Upper lobe of left lung (tissue), 6 donors: Measurements from ENCODE around the gene HIC1. TPM values are rescaled to one million over a fixed set of nuclear protein-coding genes. Genes with fewer than 3 reads are reported as not detected.

Source experiments
- ATAC-seq, 2 donors: fragments of 200-7000 bp; cut with Tn5 transposase; one replicate each; pipeline ENCODE4 v1.9.1; 2022; ENCODE audit warnings: mild to moderate bottlenecking in 2 of 2, moderate library complexity in 2 of 2; ENCODE audit not compliant: low FRiP score in 2 of 2
- DNase-seq, 2 donors: peaks; one replicate each; pipeline ENCODE4 v3.0.0-alpha.2; 2019 to 2020
- H3K27ac ChIP-seq, 4 donors: fragments of 200-600 bp; sonication (generic); one replicate each; pipeline ENCODE4 v1.5.1; 2016 to 2019
- H3K27me3 ChIP-seq, 4 donors: fragments of 200-600 bp; sonication (generic); one replicate each; pipeline ENCODE4 v1.5.1; 2017 to 2019
- H3K36me3 ChIP-seq, 4 donors: fragments of 200-600 bp; sonication (generic); one replicate each; pipeline ENCODE4 v1.5.1; 2016 to 2019
- H3K4me1 ChIP-seq, 4 donors: fragments of 200-600 bp; sonication (generic); one replicate each; pipeline ENCODE4 v1.5.1; 2018 to 2019
- H3K4me3 ChIP-seq, 4 donors: fragments of 200-600 bp; sonication (generic); one replicate each; pipeline ENCODE4 v1.5.1; 2017 to 2019; ENCODE audit warnings: mild to moderate bottlenecking in 2 of 4, moderate library complexity in 1 of 4
- H3K9me3 ChIP-seq, 4 donors: fragments of 200-600 bp; sonication (generic); one replicate each; pipeline ENCODE4 v1.5.1; 2018 to 2019
- EP300 ChIP-seq, 4 donors: sonication (generic); formaldehyde crosslinking; IDR thresholded peaks; one replicate each; pipeline ENCODE4 v1.5.1; 2017; ENCODE audit warnings: antibody characterized with exemption in 4 of 4, control low read depth in 2 of 4
- POLR2A ChIP-seq, 4 donors: fragments of 450-650 bp; IDR thresholded peaks; one replicate each; pipeline ENCODE4 v1.5.1; 2016 to 2017; ENCODE audit warnings: antibody characterized with exemption in 4 of 4, mild to moderate bottlenecking in 2 of 4
- POLR2AphosphoS5 ChIP-seq, 2 donors: sonication (generic); formaldehyde crosslinking; IDR thresholded peaks; one replicate each; pipeline ENCODE4 v1.5.1; 2017; ENCODE audit warnings: antibody characterized with exemption in 2 of 2
- WGBS, 2 donors: methylation state at CpG; one replicate each; pipeline ENCODE4 v1.1.5; 2017 to 2018; 5-methylcytosine and 5-hydroxymethylcytosine counted together
- total RNA-seq, 6 donors: library from RNA; depleted of rRNA in 4 of 6; stranded (reverse); fragments of >200 nt in 4 of 6; gene quantifications; one replicate each; pipeline versions ENCODE4 v1.1.0 to v1.2.1, GENCODE V29; 2016 to 2021
- TF ChIP-seq, protein P1 (sequence below), 6 experiments: fragments of 450-650 bp in 4 of 6; fragments of 200-600 bp in 2 of 6; sonication (generic) in 2 of 6; IDR thresholded peaks; one replicate each; pipeline ENCODE4 v1.5.1; 2016 to 2019; ENCODE audit warnings: antibody characterized with exemption in 6 of 6
- donor health status: DM: no; HTN: no; CAD: no; lungs with moderate emphysema.
- donor health status: DM: no; HTN: yes; CAD: no; lungs with severe emphysema.

HIC1 gene
- total RNA-seq, 6 donors from 2014 or later = 8.0 to 25.5 (median 19.1) TPM

DNA sequence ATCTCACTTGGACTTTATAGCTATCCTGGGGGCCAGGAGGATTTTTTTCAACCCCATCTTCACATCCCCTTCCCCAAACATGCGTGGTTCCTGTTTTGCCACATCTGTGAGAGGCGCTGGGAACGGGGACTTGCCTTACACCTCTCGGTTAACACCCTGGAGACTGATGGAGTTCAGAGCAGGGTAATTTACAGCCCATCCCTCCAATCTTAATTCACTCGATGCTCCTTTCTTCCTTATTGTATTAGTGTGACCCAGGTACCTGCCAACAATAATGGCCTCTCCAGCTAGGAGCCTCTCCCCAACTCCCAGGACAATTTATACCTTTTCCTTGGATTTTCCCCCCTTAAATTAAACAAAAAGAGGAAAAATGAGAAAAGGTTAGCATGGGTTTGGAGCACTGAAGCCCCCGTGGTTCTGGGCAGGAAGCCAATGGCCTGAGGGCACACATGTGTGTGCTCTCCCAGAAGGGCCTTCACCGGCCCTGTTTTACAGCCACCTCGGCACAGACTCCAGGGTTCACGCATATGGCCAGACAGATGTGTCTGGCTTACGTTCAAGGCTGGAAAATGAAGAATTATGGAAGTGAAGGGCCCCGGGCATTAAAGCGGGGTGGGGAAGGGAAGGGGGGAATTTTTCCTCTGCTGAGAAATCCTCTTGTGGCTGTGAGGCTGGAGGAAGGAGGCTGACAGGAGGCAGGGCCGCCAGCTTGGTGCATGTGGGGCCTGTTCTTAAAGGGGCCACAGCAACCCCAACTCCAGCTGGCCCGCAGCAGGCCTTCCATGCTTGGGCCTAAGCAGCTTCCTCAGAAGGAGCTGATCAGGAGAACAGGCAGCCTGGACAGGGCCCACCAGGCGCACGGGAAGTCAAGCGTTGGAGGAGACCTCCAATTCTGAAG lies 21.4 kb downstream of the HIC1 start:
- TF ChIP-seq EP300 (IDR thresholded peaks at IDR 0.05) (no peak), POLR2A (IDR thresholded peaks at IDR 0.05) (no peak), POLR2AphosphoS5 (IDR thresholded peaks at IDR 0.05) (no peak)
- TF ChIP-seq, protein P1, sequence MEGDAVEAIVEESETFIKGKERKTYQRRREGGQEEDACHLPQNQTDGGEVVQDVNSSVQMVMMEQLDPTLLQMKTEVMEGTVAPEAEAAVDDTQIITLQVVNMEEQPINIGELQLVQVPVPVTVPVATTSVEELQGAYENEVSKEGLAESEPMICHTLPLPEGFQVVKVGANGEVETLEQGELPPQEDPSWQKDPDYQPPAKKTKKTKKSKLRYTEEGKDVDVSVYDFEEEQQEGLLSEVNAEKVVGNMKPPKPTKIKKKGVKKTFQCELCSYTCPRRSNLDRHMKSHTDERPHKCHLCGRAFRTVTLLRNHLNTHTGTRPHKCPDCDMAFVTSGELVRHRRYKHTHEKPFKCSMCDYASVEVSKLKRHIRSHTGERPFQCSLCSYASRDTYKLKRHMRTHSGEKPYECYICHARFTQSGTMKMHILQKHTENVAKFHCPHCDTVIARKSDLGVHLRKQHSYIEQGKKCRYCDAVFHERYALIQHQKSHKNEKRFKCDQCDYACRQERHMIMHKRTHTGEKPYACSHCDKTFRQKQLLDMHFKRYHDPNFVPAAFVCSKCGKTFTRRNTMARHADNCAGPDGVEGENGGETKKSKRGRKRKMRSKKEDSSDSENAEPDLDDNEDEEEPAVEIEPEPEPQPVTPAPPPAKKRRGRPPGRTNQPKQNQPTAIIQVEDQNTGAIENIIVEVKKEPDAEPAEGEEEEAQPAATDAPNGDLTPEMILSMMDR (IDR thresholded peaks at IDR 0.05) = no peak
- DNase-seq = no peak
- WGBS, 2 donors = 64 to 67% methylated on average over 16 to 17 of the region's 17 CpGs
- peak in 1 of 2 donors; percentile 13 for ATAC-seq
- Histone ChIP-seq H3K4me1 (peaks cover 30 to 39% (median 34%) of the 10 kb centered on the region in 4 donors), H3K4me3 (no peak overlapping the region), H3K36me3 (peaks cover 2 to 38% (median 23%) of the 10 kb centered on the region in 4 donors), H3K27me3 (no peaks in the 10 kb centered on the region), H3K9me3 (no peaks in the 10 kb centered on the region), H3K27ac (peak overlapping the region; percentile 67 to 80 (median 72))

DNA sequence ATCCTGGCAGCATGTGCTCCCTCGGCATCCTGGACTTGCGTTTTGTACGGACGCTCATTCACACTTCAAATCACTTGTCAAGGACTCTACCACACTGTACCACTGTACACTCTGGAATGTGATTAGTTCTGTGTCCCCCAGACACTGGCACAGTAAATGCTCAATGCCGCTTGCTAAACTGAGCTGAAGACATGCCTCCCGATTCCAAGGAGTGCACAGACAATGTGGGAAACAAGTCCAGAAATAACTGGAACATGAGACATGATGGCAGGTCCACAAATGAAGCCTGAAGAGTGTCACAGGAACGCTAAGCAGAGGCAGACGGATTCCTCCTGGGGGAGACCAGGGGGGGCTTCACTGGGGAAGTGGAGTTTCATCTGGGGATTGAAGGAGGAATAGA lies 22.1 kb downstream of the HIC1 start:
- H3K27me3 ChIP-seq = no peaks in the 10 kb centered on the region
- 86 to 97% methylated on average over 8 of the region's 8 CpGs for WGBS, 2 donors
- no peak for ATAC-seq
- peak overlapping the region in 2 of 4 donors; percentile 67 to 75 for H3K27ac ChIP-seq
- no peak overlapping the region for H3K4me3 ChIP-seq
- H3K36me3 ChIP-seq = peaks cover 2 to 43% (median 28%) of the 10 kb centered on the region in 4 donors
- TF ChIP-seq, protein P1 (IDR thresholded peaks at IDR 0.05) = no peak
- no peak for TF ChIP-seq EP300 (IDR thresholded peaks at IDR 0.05)
- TF ChIP-seq POLR2AphosphoS5 (IDR thresholded peaks at IDR 0.05) = no peak
- TF ChIP-seq POLR2A (IDR thresholded peaks at IDR 0.05) = no peak
- no peak for DNase-seq
- H3K9me3 ChIP-seq = no peaks in the 10 kb centered on the region
- peaks cover 26 to 35% (median 27%) of the 10 kb centered on the region in 4 donors for H3K4me1 ChIP-seq

DNA sequence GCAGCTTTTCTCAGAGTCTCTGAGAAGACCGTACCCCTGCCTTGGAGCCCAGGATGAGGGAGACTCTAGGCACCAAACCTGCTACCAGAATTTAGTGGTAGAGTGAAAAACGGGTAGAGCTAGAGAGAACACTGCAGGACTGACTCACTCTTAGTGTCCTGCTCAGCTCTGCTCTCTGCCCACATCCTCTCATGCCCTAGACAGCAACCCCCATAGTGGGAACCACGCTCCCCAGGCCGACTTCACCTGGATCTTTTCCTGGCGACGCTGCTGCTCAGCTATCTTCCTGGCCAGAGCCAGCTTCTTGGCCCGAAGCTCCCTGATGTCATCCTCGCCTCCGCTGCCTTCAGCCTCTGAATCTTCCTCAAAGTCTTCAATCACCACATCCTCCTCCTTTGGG lies 26.7 kb downstream of the HIC1 start:
- H3K36me3 ChIP-seq = peaks cover 2 to 45% (median 28%) of the 10 kb centered on the region in 4 donors

DNA sequence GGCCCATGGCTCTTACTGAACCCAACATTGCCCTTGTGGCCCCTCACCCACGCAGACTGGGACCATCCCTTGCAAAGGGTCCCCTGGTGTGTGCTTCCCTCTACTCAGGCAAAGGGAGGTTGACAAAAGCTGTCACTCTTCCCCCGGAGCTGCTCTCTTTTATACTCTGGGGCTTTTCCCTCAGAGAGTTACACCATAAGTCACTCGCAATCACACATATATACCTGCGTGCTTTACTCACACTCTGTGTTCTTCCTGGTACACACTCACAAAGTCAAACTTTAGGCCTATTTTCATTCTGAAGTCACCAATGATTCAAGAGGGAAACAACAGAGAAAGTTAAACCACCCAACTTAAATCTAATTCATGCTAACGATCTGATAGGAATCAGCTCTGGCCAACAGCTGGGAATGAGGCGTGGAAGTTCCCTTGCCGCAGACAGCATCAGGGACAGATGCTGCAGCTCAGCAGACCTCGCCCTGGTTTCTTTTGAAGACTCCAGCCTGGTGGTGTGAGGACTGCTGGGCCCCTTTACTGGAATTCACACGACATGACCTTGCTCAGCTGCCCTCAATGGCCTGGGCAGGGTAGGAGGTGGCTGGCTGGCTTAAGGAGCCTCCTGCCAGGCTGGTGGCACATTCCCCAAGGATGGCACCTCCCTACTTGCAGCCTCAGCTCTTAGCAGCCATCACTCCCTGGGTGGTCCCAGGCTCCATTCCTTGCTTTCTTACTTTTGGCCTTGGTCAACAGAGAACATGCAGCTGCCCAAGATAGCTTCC lies 27.3 kb downstream of the HIC1 start:
- no peaks in the 10 kb centered on the region for H3K27me3 ChIP-seq
- H3K4me1 ChIP-seq = peaks cover 36 to 47% (median 43%) of the 10 kb centered on the region in 4 donors
- H3K9me3 ChIP-seq = no peaks in the 10 kb centered on the region
- H3K27ac ChIP-seq = peak overlapping the region in 3 of 4 donors; percentile 86 to 92 (median 86)
- H3K36me3 ChIP-seq = peaks cover 2 to 43% (median 25%) of the 10 kb centered on the region in 4 donors
- no peak for ATAC-seq
- no peak overlapping the region for H3K4me3 ChIP-seq
- TF ChIP-seq, protein P1 (IDR thresholded peaks at IDR 0.05) = no peak
- TF ChIP-seq EP300 (IDR thresholded peaks at IDR 0.05) (no peak), POLR2A (IDR thresholded peaks at IDR 0.05) (no peak), POLR2AphosphoS5 (IDR thresholded peaks at IDR 0.05) (no peak)
- no peak for DNase-seq
- 81 to 88% methylated on average over 8 to 9 of the region's 9 CpGs for WGBS, 2 donors

More for the DNA sequence above, 26.7 kb downstream of the HIC1 start:
- no peaks in the 10 kb centered on the region for H3K9me3 ChIP-seq
- peak overlapping the region in 3 of 4 donors; percentile 16 to 92 (median 86) for H3K27ac ChIP-seq
- no peaks in the 10 kb centered on the region for H3K27me3 ChIP-seq
- 87 to 93% methylated on average over 9 of the region's 9 CpGs for WGBS, 2 donors
- no peak for ATAC-seq
- H3K4me1 ChIP-seq = peaks cover 31 to 42% (median 39%) of the 10 kb centered on the region in 4 donors
- TF ChIP-seq EP300 (IDR thresholded peaks at IDR 0.05) = no peak
- no peak for TF ChIP-seq POLR2A (IDR thresholded peaks at IDR 0.05)
- TF ChIP-seq, protein P1 (IDR thresholded peaks at IDR 0.05) = no peak
- TF ChIP-seq POLR2AphosphoS5 (IDR thresholded peaks at IDR 0.05) = no peak
- no peak for DNase-seq
- no peak overlapping the region for H3K4me3 ChIP-seq
